A549 (cell line): ENCODE data around the gene IFITM5.

Experiments
- BHLHE40 ChIP-seq: IDR thresholded peaks from 2 replicates; pipeline ENCODE4 v1.6.1; 2012; ENCODE audit warnings: low read depth, low read length, inconsistent platforms
- CHD2 ChIP-seq: fragments of 150-350 bp; IDR thresholded peaks from 2 replicates; pipeline ENCODE4 v1.6.1; 2014; ENCODE audit warnings: low read length; ENCODE audit not compliant: partially characterized antibody
- CTCF ChIP-seq: fragments of >200 bp; sonication (Bioruptor Twin); formaldehyde crosslinking; IDR thresholded peaks from 3 replicates; pipeline ENCODE4 v1.5.1; 2016
- E2F6 ChIP-seq: IDR thresholded peaks from 2 replicates; pipeline ENCODE4 v1.6.1; 2012; ENCODE audit warnings: low read depth, borderline replicate concordance
- EP300 ChIP-seq, 2 experiments: fragments of >200 bp; sonication (Bioruptor Twin); formaldehyde crosslinking; IDR thresholded peaks; 2 replicates in 1 of 2; 3 replicates in 1 of 2; pipeline ENCODE4 v1.6.1; 2016 to 2017
- MAFK ChIP-seq: fragments of 450-650 bp; IDR thresholded peaks from 2 replicates; pipeline ENCODE4 v1.6.1; 2014; ENCODE audit not compliant: partially characterized antibody
- MAZ ChIP-seq: fragments of 150-350 bp; IDR thresholded peaks from 2 replicates; pipeline ENCODE4 v1.6.1; 2014; ENCODE audit warnings: antibody characterized with exemption, low read depth, low read length, borderline replicate concordance
- NR3C1 ChIP-seq: fragments of >200 bp; sonication (Bioruptor Twin); formaldehyde crosslinking; IDR thresholded peaks from 3 replicates; pipeline ENCODE4 v1.6.1; 2017
- POLR2A ChIP-seq: IDR thresholded peaks from 2 replicates; pipeline ENCODE4 v1.6.1; 2012; ENCODE audit warnings: mild to moderate bottlenecking, low read length
- RAD21 ChIP-seq, 2 experiments: fragments of >200 bp in 1 of 2; sonication (Bioruptor Twin) in 1 of 2; formaldehyde crosslinking in 1 of 2; IDR thresholded peaks in 1 of 2; conservative IDR thresholded peaks in 1 of 2; 2 replicates in 1 of 2; 3 replicates in 1 of 2; pipeline ENCODE4 v1.6.1; 2012 to 2018; ENCODE audit warnings: inconsistent platforms in 1 of 2
- REST ChIP-seq: fragments of 200-600 bp; sonication (generic); IDR thresholded peaks from 2 replicates; pipeline ENCODE4 v1.6.1; 2016; ENCODE audit warnings: antibody characterized with exemption, mild to moderate bottlenecking, moderate library complexity
- RFX5 ChIP-seq: fragments of 450-650 bp; IDR thresholded peaks from 2 replicates; pipeline ENCODE4 v1.7.1; 2014; ENCODE audit warnings: antibody characterized with exemption, mild to moderate bottlenecking, moderate library complexity
- SREBF2 ChIP-seq: fragments of 450-650 bp; IDR thresholded peaks from 2 replicates; pipeline ENCODE4 v1.6.1; 2014; ENCODE audit warnings: mild to moderate bottlenecking, moderate library complexity

DNA sequence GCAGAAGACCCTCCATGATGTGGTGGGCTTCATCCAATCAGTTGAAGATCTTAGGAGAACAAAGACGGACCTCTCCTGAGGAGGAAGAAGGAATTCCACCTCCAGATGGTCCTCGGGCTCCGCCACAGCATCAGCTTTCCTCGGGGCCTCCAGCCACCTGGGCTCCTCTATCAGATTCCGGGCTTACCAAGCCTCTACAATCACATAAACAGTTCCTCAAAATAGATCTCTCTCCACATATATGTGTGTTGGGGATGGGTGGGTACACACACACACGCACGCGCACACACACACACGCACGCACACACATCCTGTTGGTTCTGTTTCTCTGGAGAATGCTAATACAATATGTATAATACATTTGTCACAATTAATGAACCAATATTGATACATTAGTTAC, 39.9 kb downstream of the IFITM5 start:
- TF ChIP-seq CHD2: no peak
- TF ChIP-seq REST: no peak
- TF ChIP-seq CTCF: no peak
- no peak for TF ChIP-seq MAZ
- TF ChIP-seq SREBF2: no peak
- TF ChIP-seq NR3C1: no peak
- TF ChIP-seq BHLHE40: no peak
- TF ChIP-seq MAFK: no peak
- TF ChIP-seq POLR2A: no peak
- TF ChIP-seq E2F6: no peak
- TF ChIP-seq EP300 (IDR thresholded peaks at IDR 0.05): no peak
- TF ChIP-seq RFX5: no peak
- no peak for TF ChIP-seq RAD21 (conservative IDR thresholded peaks at IDR 0.05 in 1 of 2, IDR thresholded peaks at IDR 0.05 in 1 of 2)
